DND-41 (cell line): ENCODE data around the gene DNAH8.

Experiments
- ATAC-seq: fragments of 200-7000 bp; cut with Tn5 transposase; 3 replicates; pipeline ENCODE4 v1.9.1; 2021; ENCODE audit warnings: low read depth; ENCODE audit not compliant: insufficient read depth
- DNase-seq: peaks from one replicate; pipeline ENCODE4 v3.0.0-alpha.2; 2020
- H2AFZ ChIP-seq: 2 replicates; pipeline ENCODE4 v1.6.0; 2012; ENCODE audit warnings: low read depth, low read length
- H3K27ac ChIP-seq: 2 replicates; pipeline ENCODE4 v1.5.1; 2012; ENCODE audit warnings: low read length, inconsistent platforms
- H3K27me3 ChIP-seq: fragments of 200-600 bp; sonication (generic); 2 replicates; pipeline ENCODE4 v1.6.0; 2012; ENCODE audit warnings: low read length, mild to moderate bottlenecking, inconsistent platforms; ENCODE audit not compliant: insufficient read depth, poor library complexity
- H3K36me3 ChIP-seq: 2 replicates; pipeline ENCODE4 v1.5.1; 2012; ENCODE audit warnings: low read length, inconsistent platforms; ENCODE audit not compliant: insufficient read depth
- H3K4me1 ChIP-seq: 2 replicates; pipeline ENCODE4 v1.5.1; 2012; ENCODE audit warnings: mild to moderate bottlenecking, low read length; ENCODE audit not compliant: insufficient read depth
- H3K4me2 ChIP-seq: 2 replicates; pipeline ENCODE4 v1.6.0; 2012; ENCODE audit warnings: mild to moderate bottlenecking, moderate library complexity, low read length, inconsistent platforms; ENCODE audit not compliant: insufficient read depth
- H3K4me3 ChIP-seq, 2 experiments: fragments of 200-600 bp in 1 of 2; shearing (Covaris generic) in 1 of 2; 2 replicates each; pipeline ENCODE4 v1.5.1; 2012 to 2016; ENCODE audit warnings: inconsistent platforms in 2 of 2, low read length in 2 of 2, mild to moderate bottlenecking in 2 of 2, low read depth in 1 of 2, moderate library complexity in 1 of 2
- H3K79me2 ChIP-seq: 2 replicates; pipeline ENCODE4 v1.6.0; 2012; ENCODE audit warnings: low read length, inconsistent platforms; ENCODE audit not compliant: insufficient read depth
- H3K9ac ChIP-seq: 2 replicates; pipeline ENCODE4 v1.6.0; 2012; ENCODE audit warnings: low read depth, mild to moderate bottlenecking, inconsistent platforms, low read length, moderate library complexity
- H3K9me3 ChIP-seq: 2 replicates; pipeline ENCODE4 v1.5.1; 2012; ENCODE audit warnings: low read length, moderate library complexity, mild to moderate bottlenecking, inconsistent platforms; ENCODE audit not compliant: insufficient read depth, severe bottlenecking
- H4K20me1 ChIP-seq: 2 replicates; pipeline ENCODE4 v1.6.0; 2012; ENCODE audit warnings: low read length; ENCODE audit not compliant: insufficient read depth
- EZH2 ChIP-seq: IDR thresholded peaks from 3 replicates; pipeline ENCODE4 v1.6.1; 2012; ENCODE audit warnings: borderline replicate concordance, low read depth, mild to moderate bottlenecking, moderate library complexity, low read length, inconsistent platforms; ENCODE audit not compliant: severe bottlenecking
- TF ChIP-seq, protein P1 (sequence below): IDR thresholded peaks from 2 replicates; pipeline ENCODE4 v1.5.1; 2012; ENCODE audit warnings: borderline replicate concordance, low read length, moderate library complexity, mild to moderate bottlenecking; ENCODE audit not compliant: poor library complexity, severe bottlenecking; ENCODE audit errors: extremely low read depth

DNAH8 gene

DNA sequence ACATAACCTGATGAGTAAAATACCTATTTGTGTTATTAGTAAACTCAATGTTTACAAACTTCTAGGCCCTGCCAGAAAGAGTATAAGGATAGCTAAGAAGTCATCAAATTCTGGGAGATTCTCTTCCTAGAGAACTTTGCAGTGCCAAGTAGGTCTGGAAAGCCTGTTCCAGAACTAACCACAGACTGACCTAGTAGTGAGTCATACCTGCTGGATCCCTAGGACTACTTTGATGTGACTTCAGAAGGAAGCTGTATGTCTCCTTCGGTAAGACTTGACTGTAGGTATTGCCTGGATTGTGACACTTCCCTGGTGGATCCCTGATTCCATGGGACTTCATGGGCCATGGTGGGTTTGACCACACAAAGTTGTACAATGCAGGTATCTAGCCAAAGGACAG, 131.7 kb downstream of the DNAH8 start:
- Histone ChIP-seq H4K20me1 (no peaks in the 10 kb centered on the region), H3K4me2 (no peak overlapping the region), H3K36me3 (no peaks in the 10 kb centered on the region), H3K79me2 (no peaks in the 10 kb centered on the region), H3K4me3 (no peak overlapping the region), H2AFZ (no peak overlapping the region), H3K27me3 (peaks cover 12% of the 10 kb centered on the region), H3K4me1 (no peaks in the 10 kb centered on the region), H3K27ac (no peak overlapping the region), H3K9me3 (no peaks in the 10 kb centered on the region), H3K9ac (no peak overlapping the region)
- no peak for TF ChIP-seq EZH2
- TF ChIP-seq, protein P1, sequence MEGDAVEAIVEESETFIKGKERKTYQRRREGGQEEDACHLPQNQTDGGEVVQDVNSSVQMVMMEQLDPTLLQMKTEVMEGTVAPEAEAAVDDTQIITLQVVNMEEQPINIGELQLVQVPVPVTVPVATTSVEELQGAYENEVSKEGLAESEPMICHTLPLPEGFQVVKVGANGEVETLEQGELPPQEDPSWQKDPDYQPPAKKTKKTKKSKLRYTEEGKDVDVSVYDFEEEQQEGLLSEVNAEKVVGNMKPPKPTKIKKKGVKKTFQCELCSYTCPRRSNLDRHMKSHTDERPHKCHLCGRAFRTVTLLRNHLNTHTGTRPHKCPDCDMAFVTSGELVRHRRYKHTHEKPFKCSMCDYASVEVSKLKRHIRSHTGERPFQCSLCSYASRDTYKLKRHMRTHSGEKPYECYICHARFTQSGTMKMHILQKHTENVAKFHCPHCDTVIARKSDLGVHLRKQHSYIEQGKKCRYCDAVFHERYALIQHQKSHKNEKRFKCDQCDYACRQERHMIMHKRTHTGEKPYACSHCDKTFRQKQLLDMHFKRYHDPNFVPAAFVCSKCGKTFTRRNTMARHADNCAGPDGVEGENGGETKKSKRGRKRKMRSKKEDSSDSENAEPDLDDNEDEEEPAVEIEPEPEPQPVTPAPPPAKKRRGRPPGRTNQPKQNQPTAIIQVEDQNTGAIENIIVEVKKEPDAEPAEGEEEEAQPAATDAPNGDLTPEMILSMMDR, result no peak
- ATAC-seq (no peak), DNase-seq (no peak)

DNA sequence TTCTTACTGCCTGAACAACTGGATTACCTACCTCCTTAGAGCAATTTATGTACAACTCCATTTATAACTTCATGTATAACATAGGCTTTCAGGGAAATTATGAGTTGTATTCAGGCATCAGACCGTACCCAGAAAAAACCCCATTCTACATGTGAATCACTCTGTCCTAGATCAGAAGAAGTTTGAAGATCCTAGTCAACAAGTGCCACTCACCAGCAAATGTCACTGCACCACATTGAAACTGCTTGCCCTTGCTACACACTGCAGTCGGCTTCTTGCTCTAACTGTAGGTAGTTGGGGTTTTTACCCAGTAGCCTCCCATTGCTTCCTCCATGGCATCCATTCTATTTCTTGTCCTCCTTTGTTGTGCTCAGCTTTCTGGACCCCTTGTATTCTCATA, 132.4 kb downstream of the DNAH8 start:
- Histone ChIP-seq H3K4me2 (no peak overlapping the region), H3K27me3 (peaks cover 15% of the 10 kb centered on the region), H3K9me3 (no peaks in the 10 kb centered on the region), H3K27ac (no peak overlapping the region), H2AFZ (no peak overlapping the region), H3K9ac (no peak overlapping the region), H3K36me3 (no peaks in the 10 kb centered on the region), H4K20me1 (no peaks in the 10 kb centered on the region), H3K4me1 (no peaks in the 10 kb centered on the region), H3K4me3 (no peak overlapping the region), H3K79me2 (no peaks in the 10 kb centered on the region)
- TF ChIP-seq, protein P1, result no peak
- no peak for TF ChIP-seq EZH2
- DNase-seq, result no peak
- ATAC-seq, result no peak

DNA sequence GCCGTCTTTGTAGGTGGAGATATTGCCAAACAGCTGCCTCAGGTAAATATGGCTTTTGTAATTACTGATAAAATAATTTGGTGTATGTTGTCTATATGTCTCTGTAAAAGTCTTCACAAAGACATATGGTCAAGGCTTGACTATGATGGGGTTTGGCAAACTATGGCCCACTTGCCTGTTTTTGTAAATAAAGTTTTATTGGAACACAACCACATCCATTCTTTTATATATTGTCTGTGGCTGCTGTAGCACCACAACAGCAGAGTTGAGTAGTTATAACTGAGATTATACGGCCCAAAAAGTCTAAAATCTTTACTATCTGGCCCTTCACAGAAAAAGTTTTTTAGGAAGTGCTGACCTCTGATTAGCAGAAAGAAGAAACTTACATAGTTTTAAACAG, 133.6 kb downstream of the DNAH8 start:
- H3K36me3 ChIP-seq, result no peaks in the 10 kb centered on the region
- H3K4me3 ChIP-seq, result no peak overlapping the region
- H3K9ac ChIP-seq, result no peak overlapping the region
- TF ChIP-seq, protein P1, result no peak
- TF ChIP-seq EZH2, result no peak
- no peaks in the 10 kb centered on the region for H3K4me1 ChIP-seq
- H3K27ac ChIP-seq, result no peak overlapping the region
- no peak overlapping the region for H2AFZ ChIP-seq
- H3K9me3 ChIP-seq, result no peaks in the 10 kb centered on the region
- H3K79me2 ChIP-seq, result no peaks in the 10 kb centered on the region
- H4K20me1 ChIP-seq, result no peaks in the 10 kb centered on the region
- DNase-seq (no peak), ATAC-seq (no peak)
- no peak overlapping the region for H3K4me2 ChIP-seq
- peaks cover 15% of the 10 kb centered on the region for H3K27me3 ChIP-seq

DNA sequence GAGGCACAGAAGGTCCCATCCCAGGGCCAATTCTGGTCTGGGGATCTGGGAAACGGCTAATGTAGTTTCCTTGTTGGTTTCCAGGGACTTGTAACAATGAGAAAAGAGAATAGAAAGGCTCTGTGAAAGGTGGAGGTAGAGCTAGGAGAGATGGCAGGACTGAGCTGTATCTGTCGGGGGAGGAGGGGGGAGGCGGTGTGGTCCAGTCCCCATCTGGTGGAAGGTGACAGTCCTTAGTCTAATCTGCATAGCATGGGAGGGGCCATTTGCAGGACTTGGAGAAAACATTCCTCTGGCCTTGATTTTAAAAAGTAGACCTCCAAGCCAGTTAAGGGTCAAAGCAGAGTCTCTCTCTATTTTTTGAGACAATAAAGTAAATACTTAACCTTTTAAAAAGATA, 137.1 kb downstream of the DNAH8 start:
- Histone ChIP-seq H3K27ac (no peak overlapping the region), H3K9ac (no peak overlapping the region), H3K4me3 (no peak overlapping the region), H3K9me3 (no peaks in the 10 kb centered on the region), H2AFZ (no peak overlapping the region), H4K20me1 (no peaks in the 10 kb centered on the region), H3K27me3 (peaks cover 19% of the 10 kb centered on the region), H3K79me2 (no peaks in the 10 kb centered on the region), H3K4me2 (no peak overlapping the region), H3K4me1 (no peaks in the 10 kb centered on the region), H3K36me3 (no peaks in the 10 kb centered on the region)
- no peak for DNase-seq
- no peak for TF ChIP-seq EZH2
- TF ChIP-seq, protein P1, result no peak
- no peak for ATAC-seq
